DOHH2 (cell line): Measurements from ENCODE around the gene CCR6.

ENCODE experiments used
- CTCF ChIP-seq: fragments of 200-600 bp; sonication (generic); IDR thresholded peaks from one replicate; pipeline ENCODE4 v1.5.1; 2014; ENCODE audit warnings: antibody characterized with exemption, mild to moderate bottlenecking, low read depth, low read length; ENCODE audit not compliant: poor library complexity, severe bottlenecking
- EZH2phosphoT487 ChIP-seq: fragments of 200-600 bp; sonication (generic); IDR thresholded peaks from 2 replicates; pipeline ENCODE4 v1.6.1; 2017; ENCODE audit warnings: borderline replicate concordance, mild to moderate bottlenecking, antibody characterized with exemption, low read length, moderate library complexity, mixed read lengths

DNA sequence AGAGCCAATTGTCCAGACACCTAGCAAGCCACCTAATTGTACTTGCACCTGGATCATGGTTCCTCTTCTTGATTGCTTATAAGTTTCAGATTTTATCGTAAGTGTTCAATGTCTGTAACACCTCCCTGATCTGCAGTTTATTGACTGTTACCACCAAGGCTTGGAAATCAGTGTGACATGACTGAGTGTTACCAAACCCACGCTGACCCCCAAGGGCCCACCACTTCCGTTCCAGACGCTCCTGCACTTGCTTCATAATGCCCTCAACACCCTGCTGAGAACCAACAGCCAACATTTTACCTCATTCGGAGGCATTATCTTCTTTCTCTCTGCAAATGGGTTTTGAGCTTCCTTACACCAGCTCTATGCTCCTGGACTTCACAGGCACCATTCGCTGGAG, 6.3 kb downstream of the CCR6 start:
- TF ChIP-seq CTCF = no peak
- no peak for TF ChIP-seq EZH2phosphoT487
